ENCODE data around the gene PSMB3.

DNA sequence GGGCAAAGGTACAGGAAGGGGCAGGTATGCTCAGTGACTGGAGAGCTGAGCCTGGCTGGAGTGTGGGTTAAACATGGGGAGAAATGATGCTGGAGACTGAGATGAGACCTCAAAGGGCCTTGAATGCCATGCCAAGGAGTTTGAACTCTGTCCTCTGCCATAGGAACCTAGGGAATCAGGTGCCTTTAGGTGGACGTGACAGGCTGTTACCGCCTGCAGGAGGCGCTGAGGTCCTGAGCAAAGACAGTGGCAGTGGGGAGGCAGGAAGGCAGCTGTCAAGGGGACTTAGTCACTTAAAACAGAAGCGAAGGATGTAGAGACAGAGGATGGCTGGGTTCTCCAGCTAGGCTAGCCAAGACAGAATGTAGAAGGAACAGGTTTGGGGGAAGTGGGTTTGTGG is 9.1 kb downstream of the PSMB3 start:
- no peak for TF ChIP-seq CEBPB (IDR thresholded peaks at IDR 0.05)
- no peak for TF ChIP-seq YY1 (IDR thresholded peaks at IDR 0.05; ENCODE audit: low read depth)
- TF ChIP-seq, protein P1, sequence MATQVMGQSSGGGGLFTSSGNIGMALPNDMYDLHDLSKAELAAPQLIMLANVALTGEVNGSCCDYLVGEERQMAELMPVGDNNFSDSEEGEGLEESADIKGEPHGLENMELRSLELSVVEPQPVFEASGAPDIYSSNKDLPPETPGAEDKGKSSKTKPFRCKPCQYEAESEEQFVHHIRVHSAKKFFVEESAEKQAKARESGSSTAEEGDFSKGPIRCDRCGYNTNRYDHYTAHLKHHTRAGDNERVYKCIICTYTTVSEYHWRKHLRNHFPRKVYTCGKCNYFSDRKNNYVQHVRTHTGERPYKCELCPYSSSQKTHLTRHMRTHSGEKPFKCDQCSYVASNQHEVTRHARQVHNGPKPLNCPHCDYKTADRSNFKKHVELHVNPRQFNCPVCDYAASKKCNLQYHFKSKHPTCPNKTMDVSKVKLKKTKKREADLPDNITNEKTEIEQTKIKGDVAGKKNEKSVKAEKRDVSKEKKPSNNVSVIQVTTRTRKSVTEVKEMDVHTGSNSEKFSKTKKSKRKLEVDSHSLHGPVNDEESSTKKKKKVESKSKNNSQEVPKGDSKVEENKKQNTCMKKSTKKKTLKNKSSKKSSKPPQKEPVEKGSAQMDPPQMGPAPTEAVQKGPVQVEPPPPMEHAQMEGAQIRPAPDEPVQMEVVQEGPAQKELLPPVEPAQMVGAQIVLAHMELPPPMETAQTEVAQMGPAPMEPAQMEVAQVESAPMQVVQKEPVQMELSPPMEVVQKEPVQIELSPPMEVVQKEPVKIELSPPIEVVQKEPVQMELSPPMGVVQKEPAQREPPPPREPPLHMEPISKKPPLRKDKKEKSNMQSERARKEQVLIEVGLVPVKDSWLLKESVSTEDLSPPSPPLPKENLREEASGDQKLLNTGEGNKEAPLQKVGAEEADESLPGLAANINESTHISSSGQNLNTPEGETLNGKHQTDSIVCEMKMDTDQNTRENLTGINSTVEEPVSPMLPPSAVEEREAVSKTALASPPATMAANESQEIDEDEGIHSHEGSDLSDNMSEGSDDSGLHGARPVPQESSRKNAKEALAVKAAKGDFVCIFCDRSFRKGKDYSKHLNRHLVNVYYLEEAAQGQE (IDR thresholded peaks at IDR 0.05; ENCODE audit: low read depth): no peak
- TF ChIP-seq, protein P2, sequence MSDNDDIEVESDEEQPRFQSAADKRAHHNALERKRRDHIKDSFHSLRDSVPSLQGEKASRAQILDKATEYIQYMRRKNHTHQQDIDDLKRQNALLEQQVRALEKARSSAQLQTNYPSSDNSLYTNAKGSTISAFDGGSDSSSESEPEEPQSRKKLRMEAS (IDR thresholded peaks at IDR 0.05): no peak
